DOHH2 (cell line): ENCODE results near the gene PLPP6.

ENCODE experiments used
- CTCF ChIP-seq: fragments of 200-600 bp; sonication (generic); IDR thresholded peaks from one replicate; pipeline ENCODE4 v1.5.1; 2014; ENCODE audit warnings: antibody characterized with exemption, mild to moderate bottlenecking, low read depth, low read length; ENCODE audit not compliant: poor library complexity, severe bottlenecking
- EZH2phosphoT487 ChIP-seq: fragments of 200-600 bp; sonication (generic); IDR thresholded peaks from 2 replicates; pipeline ENCODE4 v1.6.1; 2017; ENCODE audit warnings: borderline replicate concordance, mild to moderate bottlenecking, antibody characterized with exemption, low read length, moderate library complexity, mixed read lengths

- TF ChIP-seq CTCF (no peak), EZH2phosphoT487 (no peak)
Observed at GRCh38 chr9:4670591-4670990, 8.5 kb downstream of the PLPP6 start.
